CD4-positive, alpha-beta T cell treated with Interleukin-15 for 4 hours (primary cell): ENCODE results near the gene CCR3.

Experiments
- DNase-seq: peaks from one replicate; pipeline ENCODE4 v3.0.0-alpha.2; 2020; ENCODE audit warnings: low spot score

Gene CCR3

GRCh38 chr3:46298871-46299607, 56.8 kb downstream of the CCR3 start:
- no peak for DNase-seq

- DNase-seq, result peak; percentile 38
Observed at GRCh38 chr3:46299608-46300460, 57.6 kb downstream of the CCR3 start.

GRCh38 chr3:46300461-46300789, 58.2 kb downstream of the CCR3 start:
- no peak for DNase-seq

- DNase-seq, result no peak
Observed at GRCh38 chr3:46301122-46301835, 59.0 kb downstream of the CCR3 start.

GRCh38 chr3:46303240-46303639, 61.0 kb downstream of the CCR3 start:
- no peak for DNase-seq

GRCh38 chr3:46304739-46305138, 62.5 kb downstream of the CCR3 start:
- no peak for DNase-seq

DNA sequence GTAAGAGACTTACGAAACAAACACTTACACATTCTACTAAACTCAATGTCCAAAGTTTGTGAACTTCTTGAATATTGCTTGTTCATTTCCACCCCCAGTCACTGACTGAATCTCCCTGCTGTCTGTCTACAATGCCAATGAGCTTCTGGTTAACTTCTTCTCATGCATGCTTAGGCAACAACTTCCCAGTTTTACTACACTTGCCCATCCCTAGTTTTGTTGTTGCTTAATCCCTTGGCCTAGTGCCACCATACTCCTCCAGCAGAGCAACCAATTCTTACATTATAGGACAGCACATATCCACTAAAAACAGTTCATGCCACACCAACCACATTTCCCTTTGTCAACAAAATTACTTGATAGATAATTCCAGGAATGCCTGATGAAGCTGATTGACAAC, 70.7 kb downstream of the CCR3 start:
- no peak for DNase-seq

DNA sequence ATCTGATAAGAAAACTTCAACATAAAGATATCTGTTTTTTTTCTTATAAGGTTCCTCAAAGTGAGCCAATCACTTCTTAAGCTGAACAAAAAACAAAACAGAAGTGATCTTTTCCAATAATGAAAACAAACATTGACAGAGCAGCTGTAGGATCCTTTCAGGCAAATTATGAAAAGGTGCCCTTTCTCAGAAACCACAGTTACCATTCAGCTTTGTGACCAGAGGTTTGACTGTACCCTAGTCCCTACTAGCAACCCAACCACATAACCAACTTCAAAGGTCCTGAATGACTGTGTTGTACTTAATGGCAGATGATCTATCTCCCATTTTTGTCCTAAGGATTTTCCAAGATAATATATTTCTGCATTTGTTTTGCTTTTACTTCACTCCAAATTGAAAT, 72.3 kb downstream of the CCR3 start:
- no peak for DNase-seq

DNA sequence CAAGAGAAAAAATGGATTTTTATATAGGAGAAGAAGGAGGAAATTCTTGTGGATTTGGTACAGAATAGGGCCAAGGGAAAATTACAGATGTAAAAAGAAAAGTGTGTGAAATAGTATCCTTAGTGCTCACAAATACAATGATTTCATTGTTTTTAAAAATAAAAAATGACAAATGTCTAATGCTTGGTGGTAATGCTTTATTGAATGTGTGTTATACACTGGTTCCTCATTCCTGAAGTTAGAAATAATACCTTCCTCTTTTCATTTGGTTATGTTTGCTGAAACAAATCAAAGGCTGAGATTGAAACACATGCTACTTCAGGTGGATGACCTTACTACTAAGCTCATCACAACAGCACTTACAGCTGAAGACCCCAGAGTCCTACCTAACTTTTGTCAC, 73.9 kb downstream of the CCR3 start:
- no peak for DNase-seq
